GM12878 (cell line): ENCODE data around the gene TRIP6. TPM values are rescaled to one million over a fixed set of nuclear protein-coding genes. Genes with fewer than 3 reads are reported as not detected.

Experiments used
- ATF2 ChIP-seq: IDR thresholded peaks from 2 replicates; pipeline ENCODE4 v1.6.1; 2012; ENCODE audit warnings: low read length, inconsistent platforms
- E2F8 ChIP-seq: fragments of 450-650 bp; IDR thresholded peaks from 2 replicates; pipeline ENCODE4 v1.6.1; 2018; ENCODE audit warnings: mild to moderate bottlenecking, low read depth, moderate library complexity; ENCODE audit not compliant: partially characterized antibody
- ELK1 ChIP-seq: IDR thresholded peaks from 2 replicates; pipeline ENCODE4 v1.6.1; 2012; ENCODE audit warnings: low read depth, low read length, improper control_type of control experiment
- KAT2A ChIP-seq: conservative IDR thresholded peaks from 2 replicates; pipeline ENCODE4 v1.6.1; 2011; ENCODE audit warnings: low read depth, low read length; ENCODE audit not compliant: control insufficient read depth
- LARP7 ChIP-seq: fragments of 450-650 bp; IDR thresholded peaks from 2 replicates; pipeline ENCODE4 v1.6.1; 2017; ENCODE audit warnings: mild to moderate bottlenecking
- NFXL1 ChIP-seq: fragments of 450-650 bp; IDR thresholded peaks from 2 replicates; pipeline ENCODE4 v1.6.1; 2017; ENCODE audit warnings: antibody characterized with exemption, mild to moderate bottlenecking, borderline replicate concordance
- RAD21 ChIP-seq: IDR thresholded peaks from 2 replicates; pipeline ENCODE4 v1.6.1; 2011; ENCODE audit warnings: mild to moderate bottlenecking, low read depth, low read length, moderate library complexity; ENCODE audit not compliant: insufficient read depth
- SPI1 ChIP-seq: IDR thresholded peaks from 2 replicates; pipeline ENCODE4 v1.6.1; 2011; ENCODE audit warnings: low read depth, mild to moderate bottlenecking, low read length, moderate library complexity, borderline replicate concordance; ENCODE audit not compliant: insufficient read depth
- polyA plus RNA-seq, 11 experiments: library from polyadenylated mRNA; depleted of rRNA in 4 of 11; unstranded in 6 of 11; stranded (reverse) in 5 of 11; fragments of >200 nt; fragmentation: Nextera tagmentation in 4 of 11; fragmentation: Illumina TruSeq in 1 of 11; extraction: Ambion mirVana in 4 of 11; extraction: Trizol in 1 of 11; gene quantifications; 1 replicate in 1 of 11; 2 replicates in 10 of 11; pipeline versions ENCODE4 v1.2.1 to v1.2.3, GENCODE V29; 2011 to 2016; ENCODE audit warnings: inconsistent platforms in 2 of 11, missing spikeins in 2 of 11, low read depth in 1 of 11
- total RNA-seq, 4 experiments: library from RNA; depleted of rRNA in 3 of 4; stranded (reverse); fragments of >200 nt in 3 of 4; fragmentation: Illumina TruSeq in 1 of 4; extraction: Trizol in 1 of 4; gene quantifications; 2 replicates each; pipeline versions ENCODE4 v1.2.1 to v1.2.3, GENCODE V29; 2013 to 2021

TRIP6 gene
- total and polyA plus RNA-seq, 10 of the 15 experiments (the other 5 are each of a cell fraction or from before 2014, with no cell fraction given), result 2.5 to 47.4 (median 25.5) TPM

- TF ChIP-seq E2F8 (no peak), KAT2A (no peak), SPI1 (no peak), LARP7 (no peak), ATF2 (no peak), NFXL1 (no peak), RAD21 (no peak), ELK1 (no peak)
Observed at GRCh38 chr7:100878013-100878412, 10.8 kb downstream of the TRIP6 start (continued).
